AG04449 (cell line): ENCODE results near the gene SCN4B.

ENCODE experiments used
- CTCF ChIA-PET: fragments of 350-600 bp; formaldehyde crosslinking; extraction: SDS; loops from one replicate; lab custom pipeline; 2021; ENCODE audit warnings: antibody characterized with exemption; lab: Yijun Ruan, JAX
- POLR2A ChIA-PET: fragments of 400-600, 350-600 bp; formaldehyde crosslinking; extraction: SDS; loops from one replicate; lab custom pipeline; 2020; ENCODE audit warnings: antibody characterized with exemption, inconsistent platforms; lab: Yijun Ruan, JAX
- DNase-seq: peaks from one replicate; pipeline ENCODE4 v3.0.0-alpha.2; 2010; ENCODE audit warnings: low read depth, low spot score
- H3K4me3 ChIP-seq: 2 replicates; pipeline ENCODE4 v1.5.1; 2011; ENCODE audit warnings: low read depth, mild to moderate bottlenecking, control low read depth, low read length
- TF ChIP-seq, protein P1 (sequence below): IDR thresholded peaks from one replicate; pipeline ENCODE4 v1.5.1; 2011; ENCODE audit warnings: mild to moderate bottlenecking, moderate library complexity, low read length, control low read depth, inconsistent platforms; ENCODE audit not compliant: insufficient read depth; ENCODE audit errors: missing control alignments

Gene SCN4B

DNA sequence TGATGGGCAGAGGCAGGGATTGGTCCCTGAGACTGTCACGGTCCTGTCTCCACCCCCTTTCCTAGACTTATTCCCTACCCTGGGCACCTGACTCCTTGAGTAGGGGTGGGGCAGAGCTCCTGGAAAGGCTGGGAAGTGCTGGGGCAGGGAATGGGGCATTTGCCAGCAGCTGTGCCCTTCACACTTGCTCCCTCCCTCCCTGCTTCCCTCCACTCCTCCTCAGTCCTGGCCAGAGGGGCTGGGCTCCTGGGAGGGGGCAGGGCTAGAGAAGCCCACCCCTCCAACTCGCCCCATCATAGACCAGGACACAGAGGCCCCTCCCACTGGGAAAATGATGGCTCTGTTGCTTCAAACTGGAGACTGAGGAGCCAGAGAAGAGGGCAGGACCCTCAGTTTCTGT is 12.3 kb upstream of the SCN4B start:
- TF ChIP-seq, protein P1, sequence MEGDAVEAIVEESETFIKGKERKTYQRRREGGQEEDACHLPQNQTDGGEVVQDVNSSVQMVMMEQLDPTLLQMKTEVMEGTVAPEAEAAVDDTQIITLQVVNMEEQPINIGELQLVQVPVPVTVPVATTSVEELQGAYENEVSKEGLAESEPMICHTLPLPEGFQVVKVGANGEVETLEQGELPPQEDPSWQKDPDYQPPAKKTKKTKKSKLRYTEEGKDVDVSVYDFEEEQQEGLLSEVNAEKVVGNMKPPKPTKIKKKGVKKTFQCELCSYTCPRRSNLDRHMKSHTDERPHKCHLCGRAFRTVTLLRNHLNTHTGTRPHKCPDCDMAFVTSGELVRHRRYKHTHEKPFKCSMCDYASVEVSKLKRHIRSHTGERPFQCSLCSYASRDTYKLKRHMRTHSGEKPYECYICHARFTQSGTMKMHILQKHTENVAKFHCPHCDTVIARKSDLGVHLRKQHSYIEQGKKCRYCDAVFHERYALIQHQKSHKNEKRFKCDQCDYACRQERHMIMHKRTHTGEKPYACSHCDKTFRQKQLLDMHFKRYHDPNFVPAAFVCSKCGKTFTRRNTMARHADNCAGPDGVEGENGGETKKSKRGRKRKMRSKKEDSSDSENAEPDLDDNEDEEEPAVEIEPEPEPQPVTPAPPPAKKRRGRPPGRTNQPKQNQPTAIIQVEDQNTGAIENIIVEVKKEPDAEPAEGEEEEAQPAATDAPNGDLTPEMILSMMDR: no peak
- no peak for DNase-seq
- ChIA-PET CTCF (interaction anchor here (1.8 kb wide), 1 partner anchor 19 kb away, joined by 6 read pairs; no protein-coding TSS in a partner anchor), POLR2A (no interaction called here)
- H3K4me3 ChIP-seq: no peak overlapping the region

- no peak overlapping the region for H3K4me3 ChIP-seq
- no peak for DNase-seq
- POLR2A ChIA-PET: no interaction called here
- TF ChIP-seq, protein P1: no peak
- CTCF ChIA-PET: interaction anchor here (0.9 to 1.8 kb wide), 3 partner anchors 8 to 18 kb away, joined by 3 to 7 read pairs (median 6); no protein-coding TSS in a partner anchor
Observed at GRCh38 chr11:118163494-118163893, 10.9 kb upstream of the SCN4B start.

- DNase-seq: no peak
- POLR2A ChIA-PET: no interaction called here
- CTCF ChIA-PET: interaction anchor here (0.9 to 1.4 kb wide), 2 partner anchors 9 to 11 kb away, joined by 3 to 7 read pairs; no protein-coding TSS in a partner anchor
- TF ChIP-seq, protein P1: no peak
- no peak overlapping the region for H3K4me3 ChIP-seq
Observed at GRCh38 chr11:118162846-118163245, 10.2 kb upstream of the SCN4B start.

- H3K4me3 ChIP-seq: no peak overlapping the region
- CTCF ChIA-PET: no interaction called here
- POLR2A ChIA-PET: no interaction called here
- no peak for DNase-seq
- TF ChIP-seq, protein P1: no peak
Observed at GRCh38 chr11:118161786-118162185, 9.2 kb upstream of the SCN4B start.

DNA sequence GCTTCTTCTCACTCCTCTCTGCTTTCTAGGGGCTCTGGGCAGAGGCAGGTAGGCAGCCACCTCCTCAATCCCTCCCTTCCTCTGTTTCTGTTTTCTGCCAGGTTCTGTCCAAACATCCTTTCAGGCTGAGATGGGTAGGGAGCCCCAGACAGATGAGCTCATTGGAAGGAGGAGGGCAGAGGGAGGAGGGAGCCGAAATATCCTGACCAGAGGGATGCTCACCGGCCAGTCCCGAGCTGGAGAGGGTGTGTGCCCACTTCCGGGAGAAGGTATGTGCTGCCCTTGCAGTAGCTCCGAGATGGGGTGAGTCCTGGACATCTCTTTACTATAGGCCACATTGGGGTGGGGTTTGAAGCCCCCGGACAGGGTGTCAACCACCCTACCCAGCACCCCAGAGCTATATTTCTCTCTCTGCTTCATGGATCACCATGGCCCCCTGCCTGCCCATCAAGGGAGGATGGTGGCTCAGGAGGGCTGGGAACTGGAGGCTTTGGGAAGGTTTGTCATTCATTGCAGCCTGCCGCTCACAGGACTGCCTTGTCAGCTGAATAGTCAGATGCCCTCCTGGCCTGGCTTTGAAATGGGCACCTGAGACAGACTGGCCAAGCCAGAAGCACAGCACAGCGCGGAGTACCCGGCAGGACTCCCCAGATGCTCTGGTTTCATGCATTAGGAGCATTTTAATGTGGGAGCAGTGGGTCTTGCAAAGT is 4.7 kb upstream of the SCN4B start:
- POLR2A ChIA-PET: no interaction called here
- no peak for DNase-seq
- TF ChIP-seq, protein P1: no peak
- CTCF ChIA-PET: interaction anchor here (1.2 to 2.9 kb wide), 3 partner anchors 14 to 196 kb away, joined by 3 to 31 read pairs (median 3); no protein-coding TSS in a partner anchor
- H3K4me3 ChIP-seq: no peak overlapping the region

- ChIA-PET POLR2A (no interaction called here), CTCF (interaction anchor here (1.2 to 2.9 kb wide), 3 partner anchors 14 to 197 kb away, joined by 3 to 31 read pairs (median 3); no protein-coding TSS in a partner anchor)
- H3K4me3 ChIP-seq: no peak overlapping the region
- TF ChIP-seq, protein P1: no peak
- DNase-seq: no peak
Observed at GRCh38 chr11:118156531-118157185, 4.0 kb upstream of the SCN4B start.
